Transverse colon (tissue), 3 donors: Measurements from ENCODE around the gene DUSP9.

Source experiments
- EP300 ChIP-seq: sonication (generic); formaldehyde crosslinking; IDR thresholded peaks from one replicate; pipeline ENCODE4 v1.6.1; 2017; ENCODE audit warnings: antibody characterized with exemption, low read depth
- POLR2A ChIP-seq: fragments of 450-650 bp; IDR thresholded peaks from one replicate; pipeline ENCODE4 v1.6.1; 2016; ENCODE audit warnings: antibody characterized with exemption, mild to moderate bottlenecking, moderate library complexity
- TF ChIP-seq, protein P1 (sequence below), 5 experiments: fragments of 200-600 bp in 3 of 5; fragments of 450-650 bp in 2 of 5; sonication (generic) in 3 of 5; IDR thresholded peaks; 1 replicate in 2 of 5; 2 replicates in 3 of 5; pipeline ENCODE4 v1.5.1; 2016 to 2017; ENCODE audit warnings: antibody characterized with exemption in 5 of 5, inconsistent platforms in 3 of 5, mild to moderate bottlenecking in 2 of 5, moderate library complexity in 1 of 5

DNA sequence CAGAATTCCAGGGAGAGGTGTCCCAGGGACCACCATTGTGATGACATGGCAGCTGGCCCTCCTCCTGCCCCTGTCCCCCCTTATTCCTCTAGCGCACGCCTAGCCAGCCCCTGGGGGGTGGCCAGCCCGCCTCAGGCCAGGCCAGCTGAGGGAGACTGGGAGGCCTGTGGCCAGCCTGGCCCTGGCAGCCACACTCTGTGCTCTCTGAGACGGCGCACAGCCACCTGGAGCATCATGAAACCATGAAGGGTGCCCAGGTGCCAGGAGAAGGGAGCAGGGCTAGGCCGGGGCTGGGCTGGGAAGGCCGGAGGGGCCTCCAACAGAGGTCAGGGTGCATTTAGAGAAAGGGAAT lies 14.4 kb upstream of the DUSP9 start:
- TF ChIP-seq POLR2A (no peak), EP300 (no peak)
- TF ChIP-seq, protein P1, sequence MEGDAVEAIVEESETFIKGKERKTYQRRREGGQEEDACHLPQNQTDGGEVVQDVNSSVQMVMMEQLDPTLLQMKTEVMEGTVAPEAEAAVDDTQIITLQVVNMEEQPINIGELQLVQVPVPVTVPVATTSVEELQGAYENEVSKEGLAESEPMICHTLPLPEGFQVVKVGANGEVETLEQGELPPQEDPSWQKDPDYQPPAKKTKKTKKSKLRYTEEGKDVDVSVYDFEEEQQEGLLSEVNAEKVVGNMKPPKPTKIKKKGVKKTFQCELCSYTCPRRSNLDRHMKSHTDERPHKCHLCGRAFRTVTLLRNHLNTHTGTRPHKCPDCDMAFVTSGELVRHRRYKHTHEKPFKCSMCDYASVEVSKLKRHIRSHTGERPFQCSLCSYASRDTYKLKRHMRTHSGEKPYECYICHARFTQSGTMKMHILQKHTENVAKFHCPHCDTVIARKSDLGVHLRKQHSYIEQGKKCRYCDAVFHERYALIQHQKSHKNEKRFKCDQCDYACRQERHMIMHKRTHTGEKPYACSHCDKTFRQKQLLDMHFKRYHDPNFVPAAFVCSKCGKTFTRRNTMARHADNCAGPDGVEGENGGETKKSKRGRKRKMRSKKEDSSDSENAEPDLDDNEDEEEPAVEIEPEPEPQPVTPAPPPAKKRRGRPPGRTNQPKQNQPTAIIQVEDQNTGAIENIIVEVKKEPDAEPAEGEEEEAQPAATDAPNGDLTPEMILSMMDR (IDR thresholded peaks at IDR 0.05), result no peak
